ENCODE data around the gene IL19. TPM values are rescaled to one million over a fixed set of nuclear protein-coding genes. Genes with fewer than 3 reads are reported as not detected.
A peak's percentile ranks its signal among the peaks of the same experiment; 100 is the strongest.

The IL19 gene
- total RNA-seq, 6 donors from 2014 or later = not detected

GRCh38 chr1:206885341-206886060 lies 114.9 kb downstream of the IL19 start:
- Histone ChIP-seq H3K4me1 (peaks cover 3 to 7% (median 6%) of the 10 kb centered on the region in 4 donors), H3K4me3 (no peak overlapping the region), H3K36me3 (no peaks in the 10 kb centered on the region), H3K27ac (no peak overlapping the region), H3K27me3 (no peaks in the 10 kb centered on the region), H3K9me3 (no peaks in the 10 kb centered on the region)
- DNase-seq = no peak
- WGBS, 2 donors = 80 to 87% methylated on average over 3 of the region's 3 CpGs
- TF ChIP-seq CTCF (IDR thresholded peaks at IDR 0.05) = no peak
- no peak for TF ChIP-seq EP300 (IDR thresholded peaks at IDR 0.05)
- no peak for TF ChIP-seq POLR2AphosphoS5 (IDR thresholded peaks at IDR 0.05)
- no peak for TF ChIP-seq POLR2A (IDR thresholded peaks at IDR 0.05)
- no peak for ATAC-seq (ENCODE audit: low FRiP score in 2 of 2)

GRCh38 chr1:206886831-206887230 lies 116.3 kb downstream of the IL19 start:
- Histone ChIP-seq H3K27me3 (no peaks in the 10 kb centered on the region), H3K9me3 (no peaks in the 10 kb centered on the region), H3K36me3 (no peaks in the 10 kb centered on the region), H3K4me1 (peaks cover 11 to 17% (median 12%) of the 10 kb centered on the region in 4 donors), H3K4me3 (no peak overlapping the region), H3K27ac (no peak overlapping the region)
- DNase-seq (no peak), ATAC-seq (ENCODE audit: low FRiP score in 2 of 2) (no peak)
- 85 to 100% methylated on average over 1 of the region's 1 CpG for WGBS, 2 donors
- TF ChIP-seq POLR2AphosphoS5 (IDR thresholded peaks at IDR 0.05) = no peak
- TF ChIP-seq POLR2A (IDR thresholded peaks at IDR 0.05) = no peak
- no peak for TF ChIP-seq CTCF (IDR thresholded peaks at IDR 0.05)
- no peak for TF ChIP-seq EP300 (IDR thresholded peaks at IDR 0.05)

- Histone ChIP-seq H3K4me1 (peaks cover 12 to 17% (median 14%) of the 10 kb centered on the region in 4 donors), H3K4me3 (no peak overlapping the region), H3K27me3 (no peaks in the 10 kb centered on the region), H3K36me3 (no peaks in the 10 kb centered on the region), H3K9me3 (no peaks in the 10 kb centered on the region), H3K27ac (no peak overlapping the region)
- 52 to 54% methylated on average over 4 of the region's 4 CpGs for WGBS, 2 donors
- TF ChIP-seq EP300 (IDR thresholded peaks at IDR 0.05) (no peak), POLR2A (IDR thresholded peaks at IDR 0.05) (no peak), CTCF (IDR thresholded peaks at IDR 0.05) (no peak), POLR2AphosphoS5 (IDR thresholded peaks at IDR 0.05) (no peak)
- DNase-seq (no peak), ATAC-seq (ENCODE audit: low FRiP score in 2 of 2) (no peak)
Observed at GRCh38 chr1:206887701-206888100, 117.1 kb downstream of the IL19 start.

GRCh38 chr1:206890125-206891060 lies 119.8 kb downstream of the IL19 start:
- DNase-seq (peak in 1 of 2 donors; percentile 53), ATAC-seq (ENCODE audit: low FRiP score in 2 of 2) (peak; percentile 54 to 78)
- Histone ChIP-seq H3K36me3 (no peaks in the 10 kb centered on the region), H3K9me3 (no peaks in the 10 kb centered on the region), H3K4me3 (no peak overlapping the region), H3K4me1 (peaks cover 16 to 20% (median 18%) of the 10 kb centered on the region in 4 donors), H3K27ac (peak overlapping the region in 2 of 4 donors; percentile 7 to 53), H3K27me3 (no peaks in the 10 kb centered on the region)
- 39 to 61% methylated on average over 15 of the region's 15 CpGs for WGBS, 2 donors
- TF ChIP-seq POLR2AphosphoS5 (IDR thresholded peaks at IDR 0.05) (peak; percentile 23 to 83), POLR2A (IDR thresholded peaks at IDR 0.05) (no peak), EP300 (IDR thresholded peaks at IDR 0.05) (peak in 2 of 4 donors; percentile 89 to 93)

GRCh38 chr1:206891412-206891811 lies 120.8 kb downstream of the IL19 start:
- Histone ChIP-seq H3K4me1 (peaks cover 22 to 29% (median 27%) of the 10 kb centered on the region in 4 donors), H3K4me3 (no peak overlapping the region), H3K9me3 (no peaks in the 10 kb centered on the region), H3K36me3 (no peaks in the 10 kb centered on the region), H3K27ac (peak overlapping the region in 1 of 4 donors; percentile 27), H3K27me3 (no peaks in the 10 kb centered on the region)
- ATAC-seq (ENCODE audit: low FRiP score in 2 of 2) (no peak), DNase-seq (no peak)
- no peak for TF ChIP-seq EP300 (IDR thresholded peaks at IDR 0.05)
- WGBS, 2 donors = 69 to 95% methylated on average over 1 of the region's 1 CpG

Small RNA genes lying within 50 kb of the gene (small RNA-seq; reads per million reads assigned to genes)
- 0 reads per million in 4 donors for gene RF00019

Other genes with a start within 250 kb of the IL19 start
- 10 to 100 TPM; 32.6 to 84.9 (median 45.4) TPM for gene EIF2D, start 158.3 kb upstream of the IL19 start, total RNA-seq
- 10 to 100 TPM in 2 of 6 donors, 1 to 10 TPM in 4; 4.1 to 20.7 (median 7.0) TPM for gene DYRK3, start 135.2 kb upstream of the IL19 start, total RNA-seq
- gene MAPKAPK2, start 85.9 kb upstream of the IL19 start, total RNA-seq = 100 to 1,000 TPM in 2 of 6 donors, 10 to 100 TPM in 4; 64.8 to 135 (median 84.3) TPM
- gene IL10, start 1.7 kb downstream of the IL19 start, total RNA-seq = 1 to 10 TPM in 4 of 6 donors, under 1 TPM in 2; 0.55 to 5.2 (median 3.3) TPM
- gene IL20, start 94.8 kb downstream of the IL19 start, total RNA-seq = not detected
- under 1 TPM in 1 of 6 donors, not detected in 5; 0.24 TPM for gene IL24, start 126.7 kb downstream of the IL19 start, total RNA-seq
- gene FCMR, start 151.2 kb downstream of the IL19 start, total RNA-seq = 10 to 100 TPM in 1 of 6 donors, 1 to 10 TPM in 5; 4.3 to 13.6 (median 7.2) TPM
- 1,000 to 10,000 TPM in 1 of 6 donors, 100 to 1,000 TPM in 5; 396 to 1,034 (median 618) TPM for gene PIGR, start 175.7 kb downstream of the IL19 start, total RNA-seq
- gene FCAMR, start 199.7 kb downstream of the IL19 start, total RNA-seq = 1 to 10 TPM in 1 of 6 donors, not detected in 5; 7.3 TPM

Measured in upper lobe of left lung (tissue), 6 donors.